ENCODE results near the gene HOXA2. TPM values are rescaled to one million over a fixed set of nuclear protein-coding genes. Genes with fewer than 3 reads are reported as not detected.

HOXA2 gene
- total and polyA plus RNA-seq, 5 donors from 2014 or later: 0.11 to 0.31 TPM; not detected in 3

DNA sequence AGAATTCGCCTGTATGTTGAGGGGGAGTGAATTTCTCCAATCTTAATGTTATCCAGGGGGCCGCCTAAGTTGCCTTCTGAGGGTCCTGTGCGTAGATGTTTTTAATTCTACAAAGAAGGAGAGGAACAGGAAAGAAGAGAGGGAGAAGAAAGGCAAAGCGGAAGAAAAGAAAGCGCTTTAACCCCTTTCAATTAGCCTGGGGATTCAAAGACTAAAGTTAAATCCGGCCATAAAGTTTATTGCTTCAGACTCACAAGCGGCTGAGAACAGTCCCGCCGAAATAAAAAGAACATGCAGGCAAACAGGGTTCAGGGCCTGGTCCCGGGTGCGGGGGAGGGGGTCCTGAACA lies 36.5 kb upstream of the HOXA2 start:
- no peaks in the 10 kb centered on the region for H3K4me1 Mint-ChIP-seq
- no peak overlapping the region for H3K4me3 Mint-ChIP-seq
- H3K27ac ChIP-seq (ENCODE audit: insufficient read depth, low read length, poor library complexity, severe bottlenecking): no peak overlapping the region
- H3K36me3 Mint-ChIP-seq: no peaks in the 10 kb centered on the region
- peaks cover 0 to 2% (median 0%) of the 10 kb centered on the region in 7 donors for H3K9me3 Mint-ChIP-seq
- no peaks in the 10 kb centered on the region for H3K4me1 ChIP-seq (ENCODE audit: control insufficient read depth, insufficient read depth, low read length, poor library complexity, severe bottlenecking)
- DNase-seq: no peak
- H3K27ac Mint-ChIP-seq: no peak overlapping the region
- no peaks in the 10 kb centered on the region for H3K36me3 ChIP-seq (ENCODE audit: control insufficient read depth, insufficient read depth, low read length)
- no peaks in the 10 kb centered on the region for H3K9me3 ChIP-seq (ENCODE audit: control insufficient read depth in 2 of 2, low read length in 2 of 2)
- H3K27me3 Mint-ChIP-seq: peaks cover 66% of the 10 kb centered on the region
- ATAC-seq (ENCODE audit: low read depth in 2 of 2): no peak
- peaks cover 28% of the 10 kb centered on the region for H3K27me3 ChIP-seq (ENCODE audit: control insufficient read depth, insufficient read depth, low read length)
- H3K4me3 ChIP-seq (ENCODE audit: low read depth, low read length): no peak overlapping the region

GRCh38 chr7:27138472-27138871 lies 36.0 kb upstream of the HOXA2 start:
- H3K36me3 Mint-ChIP-seq: no peaks in the 10 kb centered on the region
- H3K27ac ChIP-seq (ENCODE audit: insufficient read depth, low read length, poor library complexity, severe bottlenecking): no peak overlapping the region
- DNase-seq: no peak
- no peaks in the 10 kb centered on the region for H3K4me1 ChIP-seq (ENCODE audit: control insufficient read depth, insufficient read depth, low read length, poor library complexity, severe bottlenecking)
- no peak overlapping the region for H3K4me3 Mint-ChIP-seq
- no peak overlapping the region for H3K27ac Mint-ChIP-seq
- peaks cover 27% of the 10 kb centered on the region for H3K27me3 ChIP-seq (ENCODE audit: control insufficient read depth, insufficient read depth, low read length)
- H3K36me3 ChIP-seq (ENCODE audit: control insufficient read depth, insufficient read depth, low read length): no peaks in the 10 kb centered on the region
- ATAC-seq (ENCODE audit: low read depth in 2 of 2): no peak
- no peaks in the 10 kb centered on the region for H3K4me1 Mint-ChIP-seq
- no peaks in the 10 kb centered on the region for H3K9me3 ChIP-seq (ENCODE audit: control insufficient read depth in 2 of 2, low read length in 2 of 2)
- no peak overlapping the region for H3K4me3 ChIP-seq (ENCODE audit: low read depth, low read length)
- H3K27me3 Mint-ChIP-seq: peaks cover 69% of the 10 kb centered on the region
- peaks cover 0 to 2% (median 0%) of the 10 kb centered on the region in 7 donors for H3K9me3 Mint-ChIP-seq

GRCh38 chr7:27137640-27138315 lies 35.3 kb upstream of the HOXA2 start:
- DNase-seq (no peak), ATAC-seq (ENCODE audit: low read depth in 2 of 2) (no peak)
- H3K27ac Mint-ChIP-seq: no peak overlapping the region
- no peak overlapping the region for H3K4me3 ChIP-seq (ENCODE audit: low read depth, low read length)
- H3K27ac ChIP-seq (ENCODE audit: insufficient read depth, low read length, poor library complexity, severe bottlenecking): no peak overlapping the region
- no peaks in the 10 kb centered on the region for H3K36me3 ChIP-seq (ENCODE audit: control insufficient read depth, insufficient read depth, low read length)
- H3K27me3 ChIP-seq (ENCODE audit: control insufficient read depth, insufficient read depth, low read length): peaks cover 26% of the 10 kb centered on the region
- H3K4me1 Mint-ChIP-seq: no peaks in the 10 kb centered on the region
- H3K27me3 Mint-ChIP-seq: peaks cover 76% of the 10 kb centered on the region
- no peaks in the 10 kb centered on the region for H3K9me3 ChIP-seq (ENCODE audit: control insufficient read depth in 2 of 2, low read length in 2 of 2)
- no peaks in the 10 kb centered on the region for H3K4me1 ChIP-seq (ENCODE audit: control insufficient read depth, insufficient read depth, low read length, poor library complexity, severe bottlenecking)
- H3K36me3 Mint-ChIP-seq: no peaks in the 10 kb centered on the region
- no peak overlapping the region for H3K4me3 Mint-ChIP-seq
- H3K9me3 Mint-ChIP-seq: peaks cover 0 to 2% (median 0%) of the 10 kb centered on the region in 7 donors

DNA sequence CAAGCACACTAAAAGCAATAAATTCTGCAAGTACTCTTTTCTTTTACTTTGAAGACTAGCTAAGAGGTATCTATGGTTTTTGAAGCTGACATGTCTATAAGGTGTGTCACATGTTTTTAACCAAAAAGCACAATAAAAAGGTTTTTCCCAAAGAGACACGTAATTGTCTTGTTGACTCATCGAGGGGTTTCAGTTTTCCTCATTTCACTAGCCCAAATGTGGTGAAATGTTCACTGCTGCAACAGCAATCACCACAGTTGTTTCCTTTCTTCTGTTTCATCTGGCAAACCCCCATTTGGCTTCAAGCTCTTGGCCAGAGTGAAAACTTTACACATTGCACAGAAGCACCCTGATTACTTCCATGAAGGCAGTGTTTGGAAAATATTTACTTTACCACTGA lies 31.9 kb upstream of the HOXA2 start:
- Mint-ChIP-seq H3K4me1 (peaks cover 0 to 5% (median 0%) of the 10 kb centered on the region in 4 donors), H3K27me3 (peaks cover 72% of the 10 kb centered on the region), H3K36me3 (no peaks in the 10 kb centered on the region), H3K4me3 (no peak overlapping the region), H3K27ac (no peak overlapping the region), H3K9me3 (peaks cover 0 to 2% (median 0%) of the 10 kb centered on the region in 7 donors)
- ATAC-seq (ENCODE audit: low read depth in 2 of 2) (no peak), DNase-seq (no peak)
- H3K27ac ChIP-seq (ENCODE audit: insufficient read depth, low read length, poor library complexity, severe bottlenecking): no peak overlapping the region
- no peaks in the 10 kb centered on the region for H3K36me3 ChIP-seq (ENCODE audit: control insufficient read depth, insufficient read depth, low read length)
- peaks cover 3% of the 10 kb centered on the region for H3K4me1 ChIP-seq (ENCODE audit: control insufficient read depth, insufficient read depth, low read length, poor library complexity, severe bottlenecking)
- H3K27me3 ChIP-seq (ENCODE audit: control insufficient read depth, insufficient read depth, low read length): peaks cover 34% of the 10 kb centered on the region
- H3K4me3 ChIP-seq (ENCODE audit: low read depth, low read length): no peak overlapping the region
- no peaks in the 10 kb centered on the region for H3K9me3 ChIP-seq (ENCODE audit: control insufficient read depth in 2 of 2, low read length in 2 of 2)

- Histone ChIP-seq H3K27me3 (ENCODE audit: control insufficient read depth, insufficient read depth, low read length) (peaks cover 35% of the 10 kb centered on the region), H3K4me1 (ENCODE audit: control insufficient read depth, insufficient read depth, low read length, poor library complexity, severe bottlenecking) (peaks cover 3% of the 10 kb centered on the region), H3K9me3 (ENCODE audit: control insufficient read depth in 2 of 2, low read length in 2 of 2) (no peaks in the 10 kb centered on the region), H3K36me3 (ENCODE audit: control insufficient read depth, insufficient read depth, low read length) (no peaks in the 10 kb centered on the region), H3K4me3 (ENCODE audit: low read depth, low read length) (no peak overlapping the region), H3K27ac (ENCODE audit: insufficient read depth, low read length, poor library complexity, severe bottlenecking) (no peak overlapping the region)
- peaks cover 76% of the 10 kb centered on the region for H3K27me3 Mint-ChIP-seq
- H3K4me1 Mint-ChIP-seq: peaks cover 0 to 7% (median 0%) of the 10 kb centered on the region in 4 donors
- H3K9me3 Mint-ChIP-seq: peaks cover 0 to 2% (median 0%) of the 10 kb centered on the region in 7 donors
- H3K4me3 Mint-ChIP-seq: no peak overlapping the region
- ATAC-seq (ENCODE audit: low read depth in 2 of 2) (no peak), DNase-seq (no peak)
- H3K27ac Mint-ChIP-seq: no peak overlapping the region
- no peaks in the 10 kb centered on the region for H3K36me3 Mint-ChIP-seq
These were observed 31.1 kb upstream of the HOXA2 start for GRCh38 chr7:27133409-27134231.

DNA sequence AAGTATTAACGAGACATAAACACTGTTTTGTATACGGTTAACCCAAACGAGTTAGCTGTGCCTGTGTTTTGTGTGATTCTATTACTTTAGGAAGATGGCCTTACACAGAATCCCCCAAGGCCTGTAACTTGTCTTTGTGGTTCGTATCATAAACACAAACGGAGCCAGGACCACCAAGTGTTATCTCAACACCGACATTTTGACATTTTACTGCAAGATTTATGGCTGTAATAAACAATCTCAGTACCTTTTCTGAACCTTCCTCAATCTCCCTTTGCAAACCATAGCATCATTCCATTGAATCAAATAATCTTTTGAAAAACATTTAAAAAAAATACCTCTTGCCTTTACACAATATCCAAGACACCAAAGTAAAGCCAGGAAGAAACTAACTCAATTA lies 30.5 kb upstream of the HOXA2 start:
- Histone ChIP-seq H3K4me1 (ENCODE audit: control insufficient read depth, insufficient read depth, low read length, poor library complexity, severe bottlenecking) (peaks cover 3% of the 10 kb centered on the region), H3K27me3 (ENCODE audit: control insufficient read depth, insufficient read depth, low read length) (peaks cover 39% of the 10 kb centered on the region), H3K27ac (ENCODE audit: insufficient read depth, low read length, poor library complexity, severe bottlenecking) (no peak overlapping the region), H3K9me3 (ENCODE audit: control insufficient read depth in 2 of 2, low read length in 2 of 2) (no peaks in the 10 kb centered on the region), H3K4me3 (ENCODE audit: low read depth, low read length) (no peak overlapping the region), H3K36me3 (ENCODE audit: control insufficient read depth, insufficient read depth, low read length) (no peaks in the 10 kb centered on the region)
- no peak for ATAC-seq (ENCODE audit: low read depth in 2 of 2)
- Mint-ChIP-seq H3K4me1 (peaks cover 0 to 7% (median 0%) of the 10 kb centered on the region in 4 donors), H3K4me3 (no peak overlapping the region), H3K9me3 (peaks cover 0 to 2% (median 0%) of the 10 kb centered on the region in 7 donors), H3K27ac (no peak overlapping the region), H3K36me3 (no peaks in the 10 kb centered on the region), H3K27me3 (peaks cover 74% of the 10 kb centered on the region)
- DNase-seq: no peak

GRCh38 chr7:27132214-27132613 lies 29.7 kb upstream of the HOXA2 start:
- no peaks in the 10 kb centered on the region for H3K36me3 ChIP-seq (ENCODE audit: control insufficient read depth, insufficient read depth, low read length)
- H3K27me3 ChIP-seq (ENCODE audit: control insufficient read depth, insufficient read depth, low read length): peaks cover 40% of the 10 kb centered on the region
- Mint-ChIP-seq H3K4me1 (peaks cover 0 to 7% (median 0%) of the 10 kb centered on the region in 4 donors), H3K27me3 (peaks cover 72% of the 10 kb centered on the region), H3K27ac (no peak overlapping the region), H3K9me3 (peaks cover 0 to 4% (median 0%) of the 10 kb centered on the region in 7 donors), H3K4me3 (peak overlapping the region in 2 of 4 donors; percentile 7 to 57), H3K36me3 (no peaks in the 10 kb centered on the region)
- H3K27ac ChIP-seq (ENCODE audit: insufficient read depth, low read length, poor library complexity, severe bottlenecking): no peak overlapping the region
- peaks cover 3% of the 10 kb centered on the region for H3K4me1 ChIP-seq (ENCODE audit: control insufficient read depth, insufficient read depth, low read length, poor library complexity, severe bottlenecking)
- ATAC-seq (ENCODE audit: low read depth in 2 of 2) (no peak), DNase-seq (no peak)
- H3K9me3 ChIP-seq (ENCODE audit: control insufficient read depth in 2 of 2, low read length in 2 of 2): no peaks in the 10 kb centered on the region
- H3K4me3 ChIP-seq (ENCODE audit: low read depth, low read length): no peak overlapping the region

All from CD4-positive, CD25-positive, alpha-beta regulatory T cell (primary cell).